Neuronal stem cell (in vitro differentiated cells): ENCODE data around the gene STK31.
"Not testable (repeated sequence)": the region's sequence is repeated elsewhere in the genome, so short reads cannot be mapped to it uniquely, and the experiment has no call there.

ENCODE experiments used
- DNase-seq: peaks from one replicate; pipeline ENCODE4 v3.0.0-alpha.2; 2013; ENCODE audit warnings: low spot score
- H2AFZ ChIP-seq: one replicate; pipeline ENCODE4 v1.6.1; 2013; ENCODE audit warnings: mild to moderate bottlenecking, low read length, inconsistent platforms
- H2AK5ac ChIP-seq: 2 replicates; pipeline ENCODE4 v1.6.1; 2013; ENCODE audit warnings: low read depth, mild to moderate bottlenecking, inconsistent platforms, low read length, moderate library complexity, mixed read lengths
- H2BK120ac ChIP-seq: 2 replicates; pipeline ENCODE4 v1.6.1; 2013; ENCODE audit warnings: low read depth, mild to moderate bottlenecking, inconsistent platforms, low read length, moderate library complexity, mixed read lengths
- H2BK12ac ChIP-seq: one replicate; pipeline ENCODE4 v1.6.1; 2013; ENCODE audit warnings: low read length, inconsistent platforms
- H2BK15ac ChIP-seq: 2 replicates; pipeline ENCODE4 v1.6.1; 2013; ENCODE audit warnings: mild to moderate bottlenecking, low read length, inconsistent platforms, mixed read lengths
- H2BK5ac ChIP-seq: one replicate; pipeline ENCODE4 v1.6.1; 2013; ENCODE audit warnings: inconsistent platforms, mild to moderate bottlenecking, low read length, moderate library complexity
- H3K14ac ChIP-seq: one replicate; pipeline ENCODE4 v1.6.1; 2013; ENCODE audit warnings: low read length, inconsistent platforms
- H3K18ac ChIP-seq: 2 replicates; pipeline ENCODE4 v1.6.1; 2013; ENCODE audit warnings: low read length, inconsistent platforms
- H3K23ac ChIP-seq: 2 replicates; pipeline ENCODE4 v1.6.1; 2013; ENCODE audit warnings: low read depth, mild to moderate bottlenecking, mixed read lengths, low read length, inconsistent platforms; ENCODE audit not compliant: poor library complexity
- H3K27ac ChIP-seq: replicated peaks from 3 replicates; pipeline ENCODE4 v1.5.1; 2013; ENCODE audit warnings: low read length, inconsistent platforms
- H3K27me3 ChIP-seq, 3 experiments: 2 replicates each; pipeline ENCODE4 v1.6.1; 2013; ENCODE audit warnings: low read length in 3 of 3, mild to moderate bottlenecking in 2 of 3, inconsistent platforms in 1 of 3, low read depth in 1 of 3, mixed read lengths in 1 of 3, moderate library complexity in 1 of 3; ENCODE audit not compliant: control insufficient read depth in 3 of 3, insufficient read depth in 3 of 3
- H3K36me3 ChIP-seq, 2 donors: replicated peaks in 1 of 2; 2 replicates each; pipeline ENCODE4 v1.6.1; 2013; ENCODE audit warnings: low read length in 2 of 2; ENCODE audit not compliant: control insufficient read depth in 2 of 2, insufficient read depth in 2 of 2
- H3K4ac ChIP-seq: 2 replicates; pipeline ENCODE4 v1.6.1; 2013; ENCODE audit warnings: inconsistent platforms, mild to moderate bottlenecking, low read length, moderate library complexity
- H3K4me1 ChIP-seq, 2 donors: 1 replicate in 1 of 2; 2 replicates in 1 of 2; pipeline ENCODE4 v1.6.1; 2013; ENCODE audit warnings: low read length in 2 of 2, low read depth in 1 of 2; ENCODE audit not compliant: control insufficient read depth in 2 of 2, insufficient read depth in 1 of 2
- H3K4me2 ChIP-seq: one replicate; pipeline ENCODE4 v1.6.1; 2013; ENCODE audit warnings: mild to moderate bottlenecking, low read length, inconsistent platforms; ENCODE audit not compliant: insufficient read depth, poor library complexity, severe bottlenecking
- H3K4me3 ChIP-seq, 2 donors: 2 replicates each; pipeline ENCODE4 v1.5.1; 2013; ENCODE audit warnings: low read length in 2 of 2, mild to moderate bottlenecking in 2 of 2, inconsistent platforms in 1 of 2, moderate library complexity in 1 of 2
- H3K79me1 ChIP-seq: one replicate; pipeline ENCODE4 v1.6.1; 2013; ENCODE audit warnings: low read depth, mild to moderate bottlenecking, inconsistent platforms, low read length, moderate library complexity
- H3K9ac ChIP-seq: one replicate; pipeline ENCODE4 v1.6.1; 2013; ENCODE audit warnings: mild to moderate bottlenecking, low read depth, low read length, inconsistent platforms; ENCODE audit not compliant: poor library complexity
- H3K9me3 ChIP-seq, 2 donors: replicated peaks in 1 of 2; 2 replicates each; pipeline versions ENCODE3 to v1.6.1; 2013; ENCODE audit warnings: low read length in 2 of 2, mild to moderate bottlenecking in 2 of 2, inconsistent platforms in 1 of 2, low read depth in 1 of 2, mixed read lengths in 1 of 2, moderate library complexity in 1 of 2; ENCODE audit not compliant: control insufficient read depth in 2 of 2, insufficient read depth in 1 of 2
- H4K8ac ChIP-seq: one replicate; pipeline ENCODE4 v1.6.1; 2013; ENCODE audit warnings: low read depth, mild to moderate bottlenecking, inconsistent platforms, low read length, moderate library complexity
- H4K91ac ChIP-seq: one replicate; pipeline ENCODE4 v1.6.1; 2013; ENCODE audit warnings: low read length, low read depth, mild to moderate bottlenecking, inconsistent platforms; ENCODE audit not compliant: poor library complexity
- WGBS, 2 donors: extraction: QIAGEN DNeasy Blood & Tissue Kit; methylation state at CpG; one replicate each; pipeline ENCODE4 v1.1.7; 2013; ENCODE audit warnings: missing lambda C conversion rate in 2 of 2, mixed read lengths in 1 of 2; ENCODE audit not compliant: insufficient read length in 2 of 2, insufficient replicate concordance in 1 of 2; ENCODE audit errors: extremely low coverage in 2 of 2; 5-methylcytosine and 5-hydroxymethylcytosine counted together

Gene STK31

DNA sequence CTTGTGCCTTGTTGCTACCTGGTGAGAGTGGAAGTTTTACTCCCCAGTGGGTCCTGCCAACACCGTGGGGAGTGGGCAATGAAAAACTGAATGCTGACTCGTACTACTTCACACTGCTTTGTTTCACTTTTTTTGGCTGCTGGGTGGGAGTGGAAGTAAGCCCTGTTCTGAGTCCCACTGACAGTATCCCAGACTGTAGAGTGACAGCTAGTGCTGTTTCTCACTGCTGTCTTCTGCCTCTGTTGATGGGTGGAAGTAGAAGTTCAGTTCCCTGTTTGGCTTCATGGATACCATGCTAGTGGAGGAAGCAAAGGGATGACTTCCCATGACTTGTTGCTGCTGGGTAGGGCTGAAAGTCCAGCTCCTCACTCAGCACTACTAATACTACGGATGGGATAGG lies 98.4 kb downstream of the STK31 start:
- no peak overlapping the region for H2AK5ac ChIP-seq
- no peak overlapping the region for H2BK5ac ChIP-seq
- H2BK15ac ChIP-seq, result no peak overlapping the region

DNA sequence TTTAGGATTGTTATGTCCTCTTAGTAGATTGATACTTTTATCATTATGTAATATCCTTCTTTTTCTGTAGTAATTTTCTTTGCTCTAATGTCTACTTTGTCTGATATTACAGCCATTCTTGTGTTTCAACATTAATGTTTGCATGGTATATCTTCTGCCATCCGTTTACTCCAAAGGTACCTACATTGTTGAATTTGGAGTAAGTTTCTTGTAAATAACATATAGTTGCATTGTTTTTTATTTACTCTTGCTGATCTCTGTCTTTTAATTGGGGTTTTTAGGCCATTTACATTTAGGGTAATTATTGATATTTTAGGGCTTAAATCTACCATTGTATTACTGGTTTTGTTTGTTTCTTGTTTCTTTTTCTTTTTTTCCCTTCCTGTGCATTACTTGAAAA lies 100.1 kb downstream of the STK31 start:
- H3K4me1 ChIP-seq, result no peaks in the 10 kb centered on the region
- peaks cover 0 to 2% of the 10 kb centered on the region in 2 donors for H3K9me3 ChIP-seq
- H3K9ac ChIP-seq, result no peak overlapping the region
- no peak overlapping the region for H3K27ac ChIP-seq
- H3K36me3 ChIP-seq, result no peaks in the 10 kb centered on the region
- no peaks in the 10 kb centered on the region for H3K79me1 ChIP-seq
- H2BK15ac ChIP-seq, result no peak overlapping the region
- H3K4me2 ChIP-seq, result no peak overlapping the region
- DNase-seq, result no peak
- H4K91ac ChIP-seq, result no peak overlapping the region
- H2AFZ ChIP-seq, result no peak overlapping the region
- no peak overlapping the region for H2BK5ac ChIP-seq
- no peak overlapping the region for H3K18ac ChIP-seq
- no peak overlapping the region for H3K4ac ChIP-seq
- no peak overlapping the region for H3K14ac ChIP-seq
- no peak overlapping the region for H3K23ac ChIP-seq
- H2BK12ac ChIP-seq, result no peak overlapping the region
- no peak overlapping the region for H3K4me3 ChIP-seq
- H2BK120ac ChIP-seq, result no peak overlapping the region
- H4K8ac ChIP-seq, result no peak overlapping the region
- no peak overlapping the region for H2AK5ac ChIP-seq
- WGBS, 2 donors, result no CpG with 5 or more reads among the region's 1 CpG
- no peaks in the 10 kb centered on the region for H3K27me3 ChIP-seq

More for the DNA sequence above, 98.4 kb downstream of the STK31 start:
- Histone ChIP-seq H3K18ac (no peak overlapping the region), H3K4ac (no peak overlapping the region), H3K27me3 (no peaks in the 10 kb centered on the region), H3K4me1 (no peaks in the 10 kb centered on the region), H3K79me1 (no peaks in the 10 kb centered on the region), H2BK12ac (no peak overlapping the region), H3K36me3 (no peaks in the 10 kb centered on the region), H4K8ac (no peak overlapping the region), H3K4me2 (no peak overlapping the region), H3K4me3 (no peak overlapping the region), H3K27ac (no peak overlapping the region), H3K14ac (no peak overlapping the region), H3K9ac (no peak overlapping the region), H2BK120ac (no peak overlapping the region), H3K23ac (no peak overlapping the region), H4K91ac (no peak overlapping the region), H3K9me3 (no peaks in the 10 kb centered on the region), H2AFZ (no peak overlapping the region)
- WGBS, 2 donors, result no CpG with 5 or more reads among the region's 3 CpGs
- no peak for DNase-seq

DNA sequence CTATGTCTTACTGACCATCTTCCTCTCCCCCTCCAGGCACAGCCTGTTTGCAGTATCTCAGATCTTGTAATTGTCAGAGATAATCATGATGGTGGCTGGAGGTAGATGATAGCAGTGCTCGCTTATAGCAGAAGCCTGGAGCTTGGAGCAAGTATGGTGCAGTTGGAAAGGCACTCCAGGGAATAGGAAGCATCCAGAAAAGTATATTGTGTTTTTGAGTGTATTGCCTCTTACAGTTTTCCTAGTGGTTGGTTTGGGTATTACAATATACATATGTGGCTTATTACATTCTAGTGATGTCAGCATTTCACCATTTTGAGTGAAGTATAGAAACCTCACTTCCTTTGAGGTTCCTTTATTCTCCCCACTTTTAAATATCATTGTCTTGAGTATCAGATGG lies 101.5 kb downstream of the STK31 start:
- Histone ChIP-seq H3K23ac (no peak overlapping the region), H2BK120ac (no peak overlapping the region), H2BK5ac (no peak overlapping the region), H4K8ac (no peak overlapping the region), H2BK15ac (no peak overlapping the region), H3K14ac (no peak overlapping the region), H3K9me3 (peaks cover 0 to 2% of the 10 kb centered on the region in 2 donors), H3K4me2 (no peak overlapping the region), H3K9ac (no peak overlapping the region), H3K4me3 (no peak overlapping the region), H3K36me3 (no peaks in the 10 kb centered on the region), H2BK12ac (no peak overlapping the region), H3K18ac (no peak overlapping the region), H4K91ac (no peak overlapping the region), H3K79me1 (no peaks in the 10 kb centered on the region), H2AK5ac (no peak overlapping the region), H3K4ac (no peak overlapping the region), H3K27me3 (no peaks in the 10 kb centered on the region), H3K27ac (no peak overlapping the region), H2AFZ (no peak overlapping the region), H3K4me1 (no peaks in the 10 kb centered on the region)
- WGBS, 2 donors, result no CpG with 5 or more reads among the region's 1 CpG
- no peak for DNase-seq

GRCh38 chr7:23828125-23828524 lies 118.1 kb downstream of the STK31 start:
- not testable (repeated sequence) for H3K36me3 ChIP-seq, H3K14ac ChIP-seq, H3K79me1 ChIP-seq, H3K9me3 ChIP-seq, H2BK15ac ChIP-seq, H3K4ac ChIP-seq, H2BK5ac ChIP-seq, H2BK120ac ChIP-seq, H3K4me1 ChIP-seq, H2BK12ac ChIP-seq, H3K4me2 ChIP-seq, H3K27me3 ChIP-seq, H3K18ac ChIP-seq, H3K23ac ChIP-seq, H2AFZ ChIP-seq, H3K4me3 ChIP-seq, DNase-seq, H2AK5ac ChIP-seq, H3K27ac ChIP-seq, H4K91ac ChIP-seq, H4K8ac ChIP-seq, H3K9ac ChIP-seq
- WGBS, 2 donors, result no CpG with 5 or more reads among the region's 10 CpGs
